Kidney epithelial cell (primary cell): ENCODE results near the gene POLR1A. TPM values are rescaled to one million over a fixed set of nuclear protein-coding genes. Genes with fewer than 3 reads are reported as not detected.

Experiments used
- DNase-seq: peaks from one replicate; pipeline ENCODE4 v3.0.0-alpha.2; 2010; ENCODE audit warnings: low read depth
- H3K27me3 ChIP-seq: 2 replicates; pipeline ENCODE4 v1.6.0; 2011; ENCODE audit warnings: low read length; ENCODE audit not compliant: control insufficient read depth, insufficient read depth
- H3K36me3 ChIP-seq: 2 replicates; pipeline ENCODE4 v1.5.1; 2011; ENCODE audit warnings: low read length; ENCODE audit not compliant: control insufficient read depth, insufficient read depth
- H3K4me3 ChIP-seq: 2 replicates; pipeline ENCODE4 v1.5.1; 2011; ENCODE audit warnings: low read depth, mild to moderate bottlenecking, control low read depth, low read length
- CTCF ChIP-seq: IDR thresholded peaks from 2 replicates; pipeline ENCODE4 v1.5.1; 2011; ENCODE audit warnings: mild to moderate bottlenecking, moderate library complexity, low read length, control low read depth, inconsistent platforms; ENCODE audit not compliant: insufficient read depth, poor library complexity, severe bottlenecking
- total RNA-seq: library from RNA; depleted of rRNA; stranded (reverse); fragments of >200 nt; gene quantifications from 2 replicates; pipeline ENCODE4 v1.2.3, GENCODE V29; 2015

Gene POLR1A
- total RNA-seq, 1 donor from 2014 or later = 33.7 TPM

GRCh38 chr2:85988175-85988913, 117.3 kb downstream of the POLR1A start:
- DNase-seq = no peak
- Histone ChIP-seq H3K4me3 (no peak overlapping the region), H3K27me3 (no peaks in the 10 kb centered on the region), H3K36me3 (no peaks in the 10 kb centered on the region)
- TF ChIP-seq CTCF = no peak

- no peak for DNase-seq
- Histone ChIP-seq H3K4me3 (no peak overlapping the region), H3K27me3 (no peaks in the 10 kb centered on the region), H3K36me3 (no peaks in the 10 kb centered on the region)
- TF ChIP-seq CTCF = no peak
Measured at GRCh38 chr2:85987266-85988174, 118.2 kb downstream of the POLR1A start.

- no peak overlapping the region for H3K4me3 ChIP-seq
- H3K27me3 ChIP-seq = no peaks in the 10 kb centered on the region
- TF ChIP-seq CTCF = no peak
- no peaks in the 10 kb centered on the region for H3K36me3 ChIP-seq
- no peak for DNase-seq
Measured at GRCh38 chr2:85986121-85986520, 119.6 kb downstream of the POLR1A start.

GRCh38 chr2:85984788-85985187, 120.9 kb downstream of the POLR1A start:
- DNase-seq = no peak
- Histone ChIP-seq H3K36me3 (no peaks in the 10 kb centered on the region), H3K4me3 (no peak overlapping the region), H3K27me3 (no peaks in the 10 kb centered on the region)
- no peak for TF ChIP-seq CTCF

- Histone ChIP-seq H3K4me3 (no peak overlapping the region), H3K27me3 (no peaks in the 10 kb centered on the region), H3K36me3 (no peaks in the 10 kb centered on the region)
- no peak for DNase-seq
- TF ChIP-seq CTCF = no peak
Measured at GRCh38 chr2:85983766-85984165, 121.9 kb downstream of the POLR1A start.
